Activated CD8-positive, alpha-beta memory T cell treated with anti-CD3 and anti-CD28 coated beads for 24 hours (primary cell): Measurements from ENCODE around the gene CNOT6.

Experiments used
- DNase-seq: peaks from one replicate; pipeline ENCODE4 v3.0.0-alpha.2; 2020

CNOT6 gene

GRCh38 chr5:180625125-180625790 is 131.1 kb downstream of the CNOT6 start:
- no peak for DNase-seq

GRCh38 chr5:180625791-180626660 is 131.8 kb downstream of the CNOT6 start:
- no peak for DNase-seq

DNA sequence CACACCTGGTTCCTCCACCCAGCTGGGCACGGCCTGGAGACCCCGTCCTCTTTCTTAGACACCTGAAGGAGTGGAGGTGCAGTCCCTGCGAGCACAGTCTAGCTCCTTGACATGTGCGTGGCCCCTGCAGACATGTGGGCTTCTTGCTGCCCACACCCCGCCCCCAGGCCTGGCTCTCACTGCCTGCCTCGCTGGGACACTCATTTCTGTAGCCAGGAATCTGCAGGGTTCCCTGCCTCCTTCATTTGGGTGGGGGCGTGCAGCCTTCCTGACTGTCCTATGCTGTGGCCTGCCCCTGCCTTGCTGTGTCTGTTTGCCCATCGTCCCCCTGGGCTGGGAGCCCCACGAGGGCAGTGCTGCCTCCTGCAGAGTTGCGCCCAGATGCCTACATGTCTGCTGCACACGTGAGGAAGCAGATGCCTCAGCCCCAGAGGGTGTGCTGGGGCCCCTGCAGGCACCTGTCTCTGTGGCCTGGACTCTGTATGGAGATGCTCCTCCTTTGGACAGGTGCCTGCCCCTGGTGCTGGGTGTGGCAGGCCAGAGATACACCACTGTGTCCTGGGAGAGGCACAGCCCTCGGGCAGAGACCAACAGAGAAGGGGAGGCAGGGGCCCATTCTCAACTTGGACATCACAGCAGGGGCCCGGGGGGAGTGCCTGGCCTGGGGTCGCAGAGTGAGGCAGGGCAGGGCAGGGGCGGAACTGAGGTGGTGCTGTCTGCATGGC is 132.6 kb downstream of the CNOT6 start:
- no peak for DNase-seq

- no peak for DNase-seq
Measured at GRCh38 chr5:180627386-180628120, 133.4 kb downstream of the CNOT6 start.
